GM19025 (cell line): ENCODE data around the gene VAMP1.
A peak's percentile ranks its signal among the peaks of the same experiment; 100 is the strongest.

Experiments
- ATAC-seq: cut with Tn5 transposase; IDR thresholded peaks from one replicate; pipeline ENCODE4 v1.9.1; 2021; ENCODE audit warnings: mild to moderate bottlenecking, low read depth, moderate library complexity; ENCODE audit not compliant: unreplicated experiment

The VAMP1 gene

GRCh38 chr12:6452245-6452943 is 18.1 kb downstream of the VAMP1 start:
- ATAC-seq, result no peak

DNA sequence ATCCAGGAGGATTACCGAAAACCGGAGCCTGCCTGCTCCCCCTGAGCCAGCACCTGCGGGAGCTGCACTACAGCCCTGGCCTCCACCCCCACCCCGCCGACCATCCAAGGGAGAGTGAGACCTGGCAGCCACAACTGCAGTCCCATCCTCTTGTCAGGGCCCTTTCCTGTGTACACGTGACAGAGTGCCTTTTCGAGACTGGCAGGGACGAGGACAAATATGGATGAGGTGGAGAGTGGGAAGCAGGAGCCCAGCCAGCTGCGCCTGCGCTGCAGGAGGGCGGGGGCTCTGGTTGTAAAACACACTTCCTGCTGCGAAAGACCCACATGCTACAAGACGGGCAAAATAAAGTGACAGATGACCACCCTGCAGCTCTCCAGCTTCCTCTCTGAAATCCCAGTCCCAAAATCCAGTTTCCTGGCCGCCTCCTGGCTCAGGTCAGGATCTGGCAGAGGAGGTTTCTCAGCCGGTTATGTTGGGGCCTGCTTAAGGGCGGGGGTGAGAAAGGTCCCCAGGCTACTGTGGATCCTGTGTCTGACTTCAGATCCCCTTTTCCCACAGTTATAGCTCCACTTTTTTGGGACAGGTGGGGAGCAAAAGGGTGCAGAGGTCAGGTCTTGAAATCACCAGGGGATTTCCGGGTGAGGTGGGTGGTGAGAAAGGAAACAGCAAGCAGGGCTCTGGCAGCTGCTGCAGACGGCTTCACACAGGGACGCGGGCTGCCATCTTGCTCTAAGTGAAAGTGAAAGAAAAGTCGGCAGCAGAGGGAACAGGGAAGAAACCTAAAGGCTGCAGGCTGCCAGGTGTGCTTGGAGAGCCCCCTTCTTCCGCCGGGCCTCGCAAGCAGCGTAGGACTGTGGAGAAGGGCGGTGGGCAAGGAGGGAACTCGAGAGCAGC is 18.9 kb downstream of the VAMP1 start, which contains the start of gene TAPBPL:
TSS of gene TAPBPL (plus strand) at position 695 of the 897 bp plus-strand sequence. CDS start 207 bp downstream, outside the sequence.
- peak; percentile 54 for ATAC-seq

- no peak for ATAC-seq
Measured at GRCh38 chr12:6450869-6451347, 19.6 kb downstream of the VAMP1 start.

GRCh38 chr12:6450091-6450868 is 20.2 kb downstream of the VAMP1 start:
- no peak for ATAC-seq

GRCh38 chr12:6444704-6445688 is 25.5 kb downstream of the VAMP1 start, which contains the start of gene CD27:
CD27 (plus strand) TSS chr12:6444955; CDS start chr12:6445096, 141 bp downstream.
- no peak for ATAC-seq

GRCh38 chr12:6444031-6444430 is 26.4 kb downstream of the VAMP1 start:
- ATAC-seq, result no peak

DNA sequence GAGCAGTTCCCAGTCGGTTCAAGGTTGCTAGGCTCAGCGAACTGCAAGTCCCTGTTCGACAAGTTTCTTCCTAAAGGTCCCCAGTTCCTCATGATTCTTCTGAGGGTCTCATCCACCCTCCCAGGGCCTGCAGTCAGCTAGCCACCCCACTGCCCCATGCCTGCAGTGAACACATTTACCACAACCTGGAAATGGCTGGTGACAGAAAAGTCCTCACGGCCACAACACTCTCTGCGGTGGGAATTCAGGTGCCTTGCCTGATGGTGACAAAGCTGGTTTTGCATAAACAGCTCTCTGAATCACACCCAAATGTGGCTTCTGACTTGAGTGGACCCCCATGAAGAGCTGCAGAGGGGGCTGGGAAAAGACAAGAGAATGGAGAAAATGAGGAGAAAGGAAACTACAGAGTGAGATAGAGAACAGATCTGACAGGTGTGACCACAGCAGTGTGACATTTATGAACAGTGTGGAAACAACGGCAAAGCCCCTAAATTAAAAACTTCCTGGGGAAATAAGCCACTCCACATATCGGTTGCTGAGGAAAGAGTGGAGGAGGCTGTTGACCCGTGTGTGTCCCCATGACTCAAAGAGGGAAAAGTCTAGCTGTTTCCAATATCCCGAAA is 27.0 kb downstream of the VAMP1 start:
- no peak for ATAC-seq

GRCh38 chr12:6442836-6443235 is 27.6 kb downstream of the VAMP1 start:
- ATAC-seq, result no peak

DNA sequence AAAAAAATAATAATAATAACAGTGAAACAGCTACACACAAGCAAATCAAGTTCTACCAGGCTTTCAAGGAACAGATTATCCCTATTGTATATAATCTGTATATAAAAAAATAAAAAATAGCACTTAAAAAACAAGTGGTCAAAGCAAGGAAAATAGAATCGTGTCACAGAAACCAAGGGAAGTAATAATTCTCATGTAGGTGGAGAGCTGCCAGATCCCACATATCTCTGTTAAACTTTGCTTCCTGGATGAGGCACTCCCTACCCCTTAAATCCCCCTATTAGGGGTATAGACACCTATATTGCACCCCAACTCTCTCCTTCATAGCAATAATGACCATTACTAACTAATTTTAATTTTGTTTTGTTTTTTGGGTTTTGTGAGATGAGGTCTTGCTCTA is 30.1 kb downstream of the VAMP1 start:
- no peak for ATAC-seq

DNA sequence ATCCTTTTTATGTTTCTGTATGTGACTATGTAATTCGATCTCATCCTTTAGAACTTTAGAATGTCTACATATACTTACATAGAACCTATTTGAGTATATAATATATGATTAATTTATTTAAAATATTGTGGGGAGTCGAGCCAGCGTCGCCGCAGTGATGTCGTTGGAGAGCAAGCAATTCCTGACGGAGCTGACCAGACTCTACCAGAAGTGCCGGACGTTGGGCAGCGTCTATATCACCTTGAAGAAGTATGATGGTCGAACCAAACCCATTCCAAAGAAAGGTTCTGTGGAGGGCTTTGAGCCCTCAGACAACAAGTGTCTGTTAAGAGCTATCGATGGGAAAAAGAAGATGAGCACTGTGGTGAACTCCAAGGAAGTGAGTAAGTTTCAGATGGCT is 32.1 kb downstream of the VAMP1 start:
- ATAC-seq, result no peak

GRCh38 chr12:6437586-6437985 is 32.9 kb downstream of the VAMP1 start:
- no peak for ATAC-seq

DNA sequence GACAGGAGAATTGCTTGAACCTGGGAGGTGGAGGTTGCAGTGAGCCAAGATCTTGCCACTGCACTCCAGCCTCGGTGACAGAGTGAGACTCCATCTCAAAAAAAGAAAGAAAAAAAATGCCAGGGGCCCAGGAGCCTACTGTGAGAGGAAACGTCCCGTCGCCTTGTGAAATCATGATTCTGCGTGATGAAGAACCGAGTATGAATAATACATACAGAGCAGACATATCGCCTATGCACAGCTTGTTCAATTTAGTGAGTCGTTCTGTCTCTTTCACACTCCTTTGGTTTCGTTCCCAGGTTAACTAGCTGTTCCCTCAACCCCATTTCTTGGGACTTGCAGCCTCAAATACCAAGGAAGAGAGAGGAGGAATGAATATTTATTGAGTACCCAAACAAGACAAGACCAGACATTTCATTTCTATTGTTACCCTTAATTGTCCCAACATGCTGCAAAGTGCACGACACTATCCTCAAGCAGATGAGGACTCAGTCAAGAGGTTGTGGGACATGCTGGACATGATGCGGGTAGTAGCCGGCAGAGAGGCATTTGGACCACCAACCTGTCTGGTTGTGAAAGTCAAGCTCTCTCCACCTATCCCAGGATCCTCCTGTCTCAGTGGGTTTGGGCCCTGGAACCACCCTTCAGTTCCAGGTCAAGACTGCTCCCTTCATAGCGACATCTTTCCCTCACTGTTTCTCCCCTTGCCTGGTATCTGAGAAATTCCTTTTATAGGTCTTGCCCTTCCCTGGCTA is 34.3 kb downstream of the VAMP1 start:
- ATAC-seq, result no peak

DNA sequence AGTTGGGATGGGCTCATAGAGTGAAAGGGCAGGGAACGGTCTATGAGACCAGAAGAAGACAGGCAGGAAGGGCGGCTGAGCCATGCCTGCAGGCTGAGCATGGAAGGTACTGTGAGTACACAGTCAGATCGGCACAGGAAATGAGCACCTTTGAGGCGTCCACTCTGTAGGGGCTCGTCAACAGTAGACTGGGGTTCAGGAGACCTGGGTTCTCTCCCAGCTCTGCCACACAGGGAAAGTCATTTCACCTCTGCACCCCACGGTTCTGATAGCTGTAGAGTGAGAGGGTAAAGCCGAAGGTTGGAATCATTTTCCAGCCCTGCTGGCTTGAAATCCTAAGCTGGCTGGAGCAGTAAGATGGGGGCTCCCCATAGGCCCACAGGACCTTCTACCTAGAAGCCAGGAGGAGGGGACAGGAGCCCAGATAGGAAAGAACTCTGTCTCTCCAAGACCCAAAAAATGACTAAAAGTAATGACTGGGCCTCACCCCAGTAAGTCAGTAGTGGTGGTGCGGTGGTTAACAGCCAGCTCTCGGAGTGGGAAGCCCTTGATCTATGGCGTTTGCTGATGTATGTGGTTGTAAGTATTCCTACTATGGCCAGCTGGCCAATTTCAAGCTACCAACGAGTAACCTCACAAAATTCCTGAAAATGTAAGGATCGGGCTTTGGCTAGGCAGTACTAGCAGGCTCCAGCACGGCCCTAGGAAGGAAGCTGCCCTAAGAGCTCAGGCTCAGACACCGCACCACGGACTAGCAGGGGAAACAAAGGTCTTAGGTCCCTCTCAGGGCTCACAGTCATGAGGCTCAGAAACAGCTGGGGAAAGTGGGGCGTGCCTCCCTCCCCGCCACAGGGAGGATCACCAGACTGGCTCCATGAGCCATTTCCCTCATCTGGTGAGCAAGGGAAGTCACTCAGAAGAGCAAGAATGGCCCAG is 36.0 kb downstream of the VAMP1 start:
- no peak for ATAC-seq

GRCh38 chr12:6432991-6433390 is 37.5 kb downstream of the VAMP1 start:
- no peak for ATAC-seq

GRCh38 chr12:6430124-6430989 is 40.1 kb downstream of the VAMP1 start:
- ATAC-seq, result no peak

DNA sequence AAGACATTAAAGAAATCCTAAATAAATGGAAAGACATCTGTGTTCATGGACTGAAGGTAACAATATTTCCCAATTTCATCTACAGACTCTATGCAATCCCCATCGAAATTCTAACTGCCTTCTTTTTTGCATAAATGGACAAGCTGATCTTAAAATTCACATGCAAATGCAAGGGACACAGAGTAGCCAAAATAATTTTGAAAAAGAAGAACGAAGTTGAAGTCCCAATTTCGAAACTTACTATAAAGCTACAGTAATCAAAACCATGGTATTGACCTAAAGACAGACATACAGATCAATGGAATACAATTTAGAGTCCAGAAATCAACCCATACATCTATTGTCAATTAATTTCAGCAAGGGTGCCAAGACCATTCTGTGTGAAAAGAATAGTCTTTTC is 42.2 kb downstream of the VAMP1 start:
- ATAC-seq, result no peak
